HCT116 (cell line): ENCODE results near the gene ESPN. TPM values are rescaled to one million over a fixed set of nuclear protein-coding genes. Genes with fewer than 3 reads are reported as not detected.

ENCODE experiments used
- ATAC-seq: fragments of 200-7000 bp; cut with Tn5 transposase; 2 replicates; pipeline ENCODE4 v1.9.1; 2020; ENCODE audit warnings: mild to moderate bottlenecking, moderate library complexity
- BruUV-seq: library from RNA; stranded (reverse); fragments of 400-500 nt; replicated peaks from 2 replicates; lab custom pipeline; 2021; lab: Mats Ljungman, UMichigan
- CTCF ChIA-PET: fragments of 300-600 bp; sonication (Branson Sonifier 250); formaldehyde crosslinking; loops from one replicate; lab custom pipeline; 2021; ENCODE audit warnings: antibody characterized with exemption; lab: Charles Lee
- POLR2A ChIA-PET: fragments of 300-600, 350-600 bp; sonication (Branson Sonifier 250); formaldehyde crosslinking; loops from one replicate; lab custom pipeline; 2021; ENCODE audit warnings: antibody characterized with exemption; lab: Charles Lee
- RAD21 ChIA-PET, 2 experiments: fragments of 300-600 bp; sonication (Branson Sonifier 250); formaldehyde crosslinking; loops; one replicate each; lab custom pipeline; 2023; ENCODE audit warnings: low total read pairs in 2 of 2; ENCODE audit not compliant: uncharacterized antibody in 2 of 2, unreplicated experiment in 2 of 2, low non-redundant PET in 1 of 2; lab: Charles Lee
- DNase-seq: peaks from one replicate; pipeline ENCODE4 v3.0.0-alpha.2; 2010; ENCODE audit warnings: low read depth, low spot score
- H2AFZ ChIP-seq: fragments of 200-600 bp; shearing (Covaris generic), sonication (generic); 2 replicates; pipeline ENCODE4 v1.6.1; 2017; ENCODE audit warnings: low read depth, mixed run types, mixed read lengths, antibody characterized with exemption, low read length; ENCODE audit not compliant: poor library complexity, severe bottlenecking
- H3K27ac ChIP-seq: 2 replicates; pipeline ENCODE4 v1.5.1; 2012; ENCODE audit warnings: low read depth, low read length
- H3K27me3 ChIP-seq: fragments of 200-600 bp; sonication (generic); 2 replicates; pipeline ENCODE4 v1.6.1; 2016; ENCODE audit warnings: mixed run types, low read length, mixed read lengths; ENCODE audit not compliant: insufficient read depth
- H3K36me3 ChIP-seq, 2 experiments: fragments of 200-500 bp in 1 of 2; fragments of 200-600 bp in 1 of 2; sonication (Bioruptor generic) in 1 of 2; sonication (generic) in 1 of 2; 2 replicates each; pipeline versions ENCODE4 v1.5.1 to v1.6.1; 2014 to 2016; ENCODE audit warnings: low read length in 2 of 2, inconsistent platforms in 1 of 2, mixed read lengths in 1 of 2, mixed run types in 1 of 2; ENCODE audit not compliant: insufficient read depth in 2 of 2, control insufficient read depth in 1 of 2
- H3K4me1 ChIP-seq, 2 experiments: fragments of 200-600 bp in 1 of 2; sonication (generic) in 1 of 2; 2 replicates each; pipeline versions ENCODE4 v1.5.1 to v1.6.1; 2012 to 2017; ENCODE audit warnings: low read length in 2 of 2, inconsistent platforms in 1 of 2, mild to moderate bottlenecking in 1 of 2, mixed read lengths in 1 of 2, mixed run types in 1 of 2, moderate library complexity in 1 of 2; ENCODE audit not compliant: insufficient read depth in 2 of 2, control insufficient read depth in 1 of 2
- H3K4me2 ChIP-seq: fragments of 200-600 bp; sonication (generic); 2 replicates; pipeline ENCODE4 v1.6.1; 2017; ENCODE audit warnings: mixed run types, low read length, mixed read lengths
- H3K4me3 ChIP-seq, 2 experiments: fragments of 200-600 bp in 1 of 2; sonication (generic) in 1 of 2; replicated peaks in 1 of 2; 2 replicates each; pipeline ENCODE4 v1.5.1; 2011 to 2016; ENCODE audit warnings: low read length in 2 of 2, control low read depth in 1 of 2, low read depth in 1 of 2, mild to moderate bottlenecking in 1 of 2, mixed read lengths in 1 of 2, mixed run types in 1 of 2
- H3K79me2 ChIP-seq: fragments of 200-600 bp; sonication (generic); 2 replicates; pipeline ENCODE4 v1.6.1; 2017; ENCODE audit warnings: mild to moderate bottlenecking, mixed run types, low read length, moderate library complexity, mixed read lengths; ENCODE audit not compliant: insufficient read depth
- H3K9ac ChIP-seq: fragments of 200-600 bp; sonication (generic); 2 replicates; pipeline ENCODE4 v1.6.1; 2016; ENCODE audit warnings: low read length, mixed read lengths
- H3K9me2 ChIP-seq: fragments of 200-600 bp; sonication (generic), shearing (Covaris generic); 2 replicates; pipeline ENCODE4 v1.6.1; 2017; ENCODE audit warnings: mixed run types, mild to moderate bottlenecking, moderate library complexity; ENCODE audit not compliant: insufficient read depth
- H3K9me3 ChIP-seq, 2 experiments: fragments of 200-500 bp in 1 of 2; fragments of 200-600 bp in 1 of 2; sonication (Bioruptor generic) in 1 of 2; sonication (generic) in 1 of 2; 2 replicates each; pipeline ENCODE4 v1.6.1; 2014 to 2017; ENCODE audit warnings: low read length in 2 of 2, mixed read lengths in 2 of 2, inconsistent platforms in 1 of 2, low read depth in 1 of 2, mild to moderate bottlenecking in 1 of 2, mixed run types in 1 of 2, moderate library complexity in 1 of 2; ENCODE audit not compliant: control insufficient read depth in 1 of 2, insufficient read depth in 1 of 2
- H4K20me1 ChIP-seq: fragments of 200-600 bp; sonication (generic), shearing (Covaris generic); 2 replicates; pipeline ENCODE4 v1.6.1; 2017; ENCODE audit warnings: mixed run types, mild to moderate bottlenecking, moderate library complexity; ENCODE audit not compliant: insufficient read depth
- CBX3 ChIP-seq: IDR thresholded peaks from 2 replicates; pipeline ENCODE4 v1.6.1; 2012; ENCODE audit warnings: low read depth
- CEBPB ChIP-seq: IDR thresholded peaks from 2 replicates; pipeline ENCODE4 v1.6.1; 2012; ENCODE audit warnings: low read depth
- ELF1 ChIP-seq: IDR thresholded peaks from 2 replicates; pipeline ENCODE4 v1.6.1; 2012; ENCODE audit warnings: low read depth, borderline replicate concordance
- JUND ChIP-seq: IDR thresholded peaks from 2 replicates; pipeline ENCODE4 v1.6.1; 2012
- POLR2AphosphoS5 ChIP-seq: IDR thresholded peaks from 2 replicates; pipeline ENCODE4 v1.6.1; 2011; ENCODE audit warnings: mild to moderate bottlenecking, low read depth, low read length, moderate library complexity
- SIN3A ChIP-seq: IDR thresholded peaks from 2 replicates; pipeline ENCODE4 v1.6.1; 2012; ENCODE audit warnings: low read depth
- SP1 ChIP-seq: IDR thresholded peaks from 2 replicates; pipeline ENCODE4 v1.6.1; 2012; ENCODE audit warnings: low read depth
- SRF ChIP-seq: IDR thresholded peaks from 2 replicates; pipeline ENCODE4 v1.6.1; 2012; ENCODE audit warnings: low read depth
- TCF7L2 ChIP-seq: IDR thresholded peaks from 2 replicates; pipeline ENCODE4 v1.7.0; 2011; ENCODE audit warnings: borderline replicate concordance, inconsistent platforms; ENCODE audit not compliant: insufficient read depth, insufficient read length; ENCODE audit errors: extremely low read depth
- YY1 ChIP-seq: IDR thresholded peaks from 2 replicates; pipeline ENCODE4 v1.6.1; 2011; ENCODE audit warnings: low read length, low read depth, moderate library complexity, mild to moderate bottlenecking; ENCODE audit not compliant: insufficient replicate concordance; ENCODE audit errors: extremely low read depth
- ZNF274 ChIP-seq: fragments of 200-500 bp; sonication (Bioruptor generic); IDR thresholded peaks from 2 replicates; pipeline ENCODE4 v1.6.1; 2014; ENCODE audit warnings: mild to moderate bottlenecking, low read depth, low read length, inconsistent platforms
- intact Hi-C: fragments of 100-400 bp; cut with micrococcal nuclease; formaldehyde crosslinking; loops from 2 replicates; pipeline ENCODE4 v1.10.0; 2022
- total RNA-seq: library from RNA; stranded (reverse); gene quantifications from one replicate; pipeline ENCODE4 v1.2.1, GENCODE V29; 2021; ENCODE audit not compliant: unreplicated experiment
- TF ChIP-seq, protein P1 (sequence below): IDR thresholded peaks from 2 replicates; pipeline ENCODE4 v1.6.1; 2012

The ESPN gene
- total RNA-seq, 1 experiment from 2014 or later = 114 TPM

DNA sequence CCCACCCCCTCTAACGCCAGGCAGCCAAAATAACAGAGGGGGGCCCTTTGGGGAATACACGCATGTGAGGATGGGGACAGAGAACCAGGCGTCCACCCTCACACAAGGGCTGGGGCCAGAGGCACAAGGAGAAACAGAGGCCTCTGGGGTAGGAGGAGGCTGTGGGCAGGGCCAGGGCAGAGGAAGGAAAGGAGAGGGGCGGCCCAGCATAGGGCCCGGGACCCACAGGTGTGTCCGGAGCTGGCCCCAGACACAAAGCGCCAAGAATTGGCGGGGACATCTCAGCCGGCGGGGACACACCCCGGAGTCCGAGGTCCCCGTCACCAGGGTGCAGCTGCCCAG, 60.2 kb downstream of the ESPN start:
- ATAC-seq (no peak), DNase-seq (no peak)
- Histone ChIP-seq H3K79me2 (peaks cover 5% of the 10 kb centered on the region; the same call in 1 of the 2 replicates), H4K20me1 (no peaks in the 10 kb centered on the region), H3K27me3 (no peaks in the 10 kb centered on the region), H3K9me3 (no peaks in the 10 kb centered on the region), H3K4me2 (no peak overlapping the region), H3K9ac (no peak overlapping the region), H3K27ac (no peak overlapping the region), H3K4me3 (no peak overlapping the region), H3K4me1 (peaks cover 17 to 30% of the 10 kb centered on the region in 2 experiments; a peak in 3 of 4 replicates), H3K36me3 (no peaks in the 10 kb centered on the region), H3K9me2 (no peaks in the 10 kb centered on the region), H2AFZ (no peak overlapping the region)
- ChIA-PET CTCF (no interaction called here), RAD21 (no interaction called here), POLR2A (no interaction called here)
- no TSS peak for BruUV-seq
- intact Hi-C loops = loop anchor here (5.0 kb wide), 1 partner anchor 733 kb away; no protein-coding TSS in a partner anchor
- TF ChIP-seq YY1 (no peak), CBX3 (no peak), SIN3A (no peak), CEBPB (no peak), SRF (no peak), ZNF274 (no peak), POLR2AphosphoS5 (no peak), TCF7L2 (no peak), ELF1 (no peak), SP1 (no peak), JUND (no peak)
- TF ChIP-seq, protein P1, sequence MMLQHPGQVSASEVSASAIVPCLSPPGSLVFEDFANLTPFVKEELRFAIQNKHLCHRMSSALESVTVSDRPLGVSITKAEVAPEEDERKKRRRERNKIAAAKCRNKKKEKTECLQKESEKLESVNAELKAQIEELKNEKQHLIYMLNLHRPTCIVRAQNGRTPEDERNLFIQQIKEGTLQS = no peak
